NB4 (cell line): Measurements from ENCODE around the gene FOXI1.

Source experiments
- CTCF ChIP-seq: IDR thresholded peaks from one replicate; pipeline ENCODE4 v1.5.1; 2012; ENCODE audit warnings: low read depth, low read length
- MAX ChIP-seq: IDR thresholded peaks from 2 replicates; pipeline ENCODE4 v1.6.1; 2011; ENCODE audit warnings: low read depth, low read length
- MYC ChIP-seq: IDR thresholded peaks from 2 replicates; pipeline ENCODE4 v1.6.1; 2011; ENCODE audit warnings: low read depth, low read length
- POLR2A ChIP-seq: IDR thresholded peaks from 2 replicates; pipeline ENCODE4 v1.6.1; 2011; ENCODE audit warnings: mild to moderate bottlenecking; ENCODE audit not compliant: insufficient read length; ENCODE audit errors: extremely low read depth

GRCh38 chr5:170147051-170147752 is 41.5 kb downstream of the FOXI1 start:
- TF ChIP-seq CTCF (no peak), POLR2A (no peak), MAX (no peak), MYC (no peak)
